Spleen (tissue), 11 donors: ENCODE data around the gene TIMP2. TPM values are rescaled to one million over a fixed set of nuclear protein-coding genes. Genes with fewer than 3 reads are reported as not detected.

Experiments used
- DNase-seq: peaks from one replicate; pipeline ENCODE4 v3.0.0-alpha.2; 2020
- H3K27ac ChIP-seq, 8 donors: fragments of 200-600 bp; sonication (generic) in 7 of 8; 1 replicate in 4 of 8; 2 replicates in 4 of 8; pipeline versions ENCODE4 v1.5.0 to v1.8.0; 2016 to 2021; ENCODE audit warnings: inconsistent platforms in 4 of 8, mild to moderate bottlenecking in 4 of 8, moderate library complexity in 1 of 8
- H3K27me3 ChIP-seq, 7 donors: fragments of 200-600 bp; sonication (generic) in 6 of 7; replicated peaks in 1 of 7; 1 replicate in 4 of 7; 2 replicates in 3 of 7; pipeline versions ENCODE4 v1.5.0 to v1.8.0; 2016 to 2021; ENCODE audit warnings: inconsistent platforms in 3 of 7, mild to moderate bottlenecking in 1 of 7
- H3K36me3 ChIP-seq, 6 donors: fragments of 200-600 bp; sonication (generic) in 5 of 6; 1 replicate in 4 of 6; 2 replicates in 2 of 6; pipeline versions ENCODE4 v1.5.0 to v1.8.0; 2016 to 2021; ENCODE audit warnings: inconsistent platforms in 2 of 6
- H3K4me1 ChIP-seq, 6 donors: fragments of 200-600 bp; sonication (generic) in 5 of 6; 1 replicate in 3 of 6; 2 replicates in 3 of 6; pipeline versions ENCODE4 v1.5.0 to v1.8.0; 2016 to 2021; ENCODE audit warnings: inconsistent platforms in 3 of 6
- H3K4me3 ChIP-seq, 8 donors: fragments of 200-600 bp; sonication (generic) in 7 of 8; 1 replicate in 4 of 8; 2 replicates in 4 of 8; pipeline versions ENCODE4 v1.5.0 to v1.8.0; 2016 to 2021; ENCODE audit warnings: inconsistent platforms in 4 of 8, mild to moderate bottlenecking in 4 of 8, moderate library complexity in 2 of 8
- H3K9me3 ChIP-seq, 8 donors: fragments of 200-600 bp; sonication (generic) in 7 of 8; 1 replicate in 4 of 8; 2 replicates in 4 of 8; pipeline versions ENCODE4 v1.5.0 to v1.8.0; 2016 to 2021; ENCODE audit warnings: inconsistent platforms in 4 of 8
- CTCF ChIP-seq, 11 experiments: fragments of 200-600 bp in 7 of 11; fragments of 450-650 bp in 4 of 11; sonication (generic) in 4 of 11; IDR thresholded peaks in 8 of 11; conservative IDR thresholded peaks in 3 of 11; 1 replicate in 7 of 11; 2 replicates in 4 of 11; pipeline versions ENCODE4 v1.4.0 to v1.8.0; 2016 to 2021; ENCODE audit warnings: antibody characterized with exemption in 11 of 11, inconsistent platforms in 4 of 11, mild to moderate bottlenecking in 1 of 11
- POLR2A ChIP-seq, 3 donors: fragments of 450-650 bp; IDR thresholded peaks; one replicate each; pipeline ENCODE4 v1.5.1; 2017; ENCODE audit warnings: antibody characterized with exemption in 3 of 3, mild to moderate bottlenecking in 1 of 3
- POLR2AphosphoS5 ChIP-seq, 3 donors: sonication (generic); formaldehyde crosslinking; IDR thresholded peaks; one replicate each; pipeline ENCODE4 v1.5.1; 2017; ENCODE audit warnings: antibody characterized with exemption in 3 of 3
- WGBS, 5 donors: extraction: QIAGEN DNeasy Blood & Tissue Kit in 3 of 5; methylation state at CpG; one replicate each; pipeline versions ENCODE4 v1.1.5 to v1.1.7; 2013 to 2018; 5-methylcytosine and 5-hydroxymethylcytosine counted together
- intact Hi-C: fragments of 100-400 bp; cut with DNase I; formaldehyde crosslinking; loops from one replicate; pipeline ENCODE4 v1.15.0; 2023; ENCODE audit warnings: low total_unique reads
- polyA plus RNA-seq, 3 donors: library from polyadenylated mRNA; stranded (reverse); fragments of 200-250 nt; gene quantifications; one replicate each; pipeline ENCODE4 v1.2.1, GENCODE V29; 2013
- total RNA-seq, 7 donors: library from RNA; depleted of rRNA in 3 of 7; stranded (reverse); fragments of >200 nt in 3 of 7; fragmentation: NEBNext Ultra II Directional in 4 of 7; extraction: Animal tissue kit (Norgen Biotek cat#: 25700) in 4 of 7; gene quantifications; one replicate each; pipeline versions ENCODE4 v1.1.0 to v1.2.1, GENCODE V29; 2016 to 2021
- donor health status: healthy with polysubstance abuse.
- donor health status: DM: no; HTN: no; CAD: no; lungs with moderate emphysema.
- donor health status: DM: no; HTN: no; CAD: no.
- donor health status: Bipolar disorder and iron deficiency.
- donor health status: healthy.
- donor health status: DM: no; HTN: no; CAD: no.
- donor health status: DM: yes; HTN: yes; CAD: no.

The TIMP2 gene
- total and polyA plus RNA-seq, 10 donors = 16.3 to 333 (median 181) TPM

- no peak for DNase-seq
- Histone ChIP-seq H3K9me3 (no peaks in the 10 kb centered on the region), H3K4me1 (peaks cover 31 to 100% (median 86%) of the 10 kb centered on the region in 6 donors), H3K27ac (peak overlapping the region in 7 of 8 donors; percentile 41 to 97 (median 72)), H3K4me3 (peak overlapping the region in 3 of 8 donors; percentile 10 to 44 (median 16)), H3K36me3 (peaks cover 0 to 11% (median 0%) of the 10 kb centered on the region in 6 donors), H3K27me3 (peaks cover 0 to 5% (median 0%) of the 10 kb centered on the region in 7 donors)
- 48 to 66% (median 56%) methylated on average over 19 to 21 of the region's 21 CpGs for WGBS, 5 donors
- intact Hi-C loops = no loop called here
- no peak for TF ChIP-seq POLR2A (IDR thresholded peaks at IDR 0.05)
- TF ChIP-seq POLR2AphosphoS5 (IDR thresholded peaks at IDR 0.05) = no peak
- no peak for TF ChIP-seq CTCF (IDR thresholded peaks at IDR 0.05 in 8 of 11, conservative IDR thresholded peaks at IDR 0.05 in 3 of 11)
Measured at GRCh38 chr17:78917451-78918275, 7.5 kb downstream of the TIMP2 start.

GRCh38 chr17:78915872-78916632 lies 9.1 kb downstream of the TIMP2 start:
- Histone ChIP-seq H3K36me3 (no peaks in the 10 kb centered on the region), H3K4me3 (peak overlapping the region in 4 of 8 donors; percentile 6 to 60 (median 18)), H3K9me3 (no peaks in the 10 kb centered on the region), H3K4me1 (peaks cover 16 to 100% (median 87%) of the 10 kb centered on the region in 6 donors), H3K27ac (peak overlapping the region; percentile 65 to 97 (median 90)), H3K27me3 (peaks cover 0 to 5% (median 0%) of the 10 kb centered on the region in 7 donors)
- TF ChIP-seq POLR2A (IDR thresholded peaks at IDR 0.05) (no peak), CTCF (IDR thresholded peaks at IDR 0.05 in 8 of 11, conservative IDR thresholded peaks at IDR 0.05 in 3 of 11) (no peak), POLR2AphosphoS5 (IDR thresholded peaks at IDR 0.05) (peak; percentile 46 to 76 (median 62))
- 15 to 31% (median 23%) methylated on average over 17 of the region's 17 CpGs for WGBS, 5 donors
- intact Hi-C loops = no loop called here
- peak; percentile 88 for DNase-seq

- Histone ChIP-seq H3K27ac (peak overlapping the region in 6 of 8 donors; percentile 48 to 97 (median 92)), H3K9me3 (no peaks in the 10 kb centered on the region), H3K27me3 (peaks cover 0 to 5% (median 0%) of the 10 kb centered on the region in 7 donors), H3K4me3 (peak overlapping the region in 1 of 8 donors; percentile 9), H3K36me3 (no peaks in the 10 kb centered on the region), H3K4me1 (peaks cover 11 to 99% (median 72%) of the 10 kb centered on the region in 6 donors)
- WGBS, 5 donors = 84 to 95% (median 91%) methylated on average over 15 of the region's 15 CpGs
- DNase-seq = no peak
- TF ChIP-seq POLR2A (IDR thresholded peaks at IDR 0.05) (no peak), CTCF (IDR thresholded peaks at IDR 0.05 in 8 of 11, conservative IDR thresholded peaks at IDR 0.05 in 3 of 11) (no peak), POLR2AphosphoS5 (IDR thresholded peaks at IDR 0.05) (no peak)
- intact Hi-C loops = no loop called here
Measured at GRCh38 chr17:78913115-78913514, 12.1 kb downstream of the TIMP2 start.
